ENCODE measurements around the gene NPPC. TPM values are rescaled to one million over a fixed set of nuclear protein-coding genes. Genes with fewer than 3 reads are reported as not detected.
"Not testable (repeated sequence)": the region's sequence is repeated elsewhere in the genome, so short reads cannot be mapped to it uniquely, and the experiment has no call there.

Gene NPPC
- total RNA-seq, 1 experiment from 2014 or later = not detected

GRCh38 chr2:231920795-231921194, 5.4 kb downstream of the NPPC start:
- no peak for DNase-seq (ENCODE audit: low read depth)

GRCh38 chr2:231920366-231920765, 5.8 kb downstream of the NPPC start:
- no peak for DNase-seq (ENCODE audit: low read depth)

GRCh38 chr2:231919341-231920035, 6.7 kb downstream of the NPPC start:
- DNase-seq (ENCODE audit: low read depth) = no peak

GRCh38 chr2:231918501-231919330, 7.5 kb downstream of the NPPC start:
- DNase-seq (ENCODE audit: low read depth) = no peak

- DNase-seq (ENCODE audit: low read depth) = peak; percentile 26
Observed at GRCh38 chr2:231917280-231918066, 8.7 kb downstream of the NPPC start.

GRCh38 chr2:231914077-231914690, 12.0 kb downstream of the NPPC start:
- DNase-seq (ENCODE audit: low read depth) = no peak

GRCh38 chr2:231911381-231911780, 14.8 kb downstream of the NPPC start:
- no peak for DNase-seq (ENCODE audit: low read depth)

- no peak for DNase-seq (ENCODE audit: low read depth)
Observed at GRCh38 chr2:231910771-231911170, 15.4 kb downstream of the NPPC start.

GRCh38 chr2:231910161-231910560, 16.0 kb downstream of the NPPC start:
- not testable (repeated sequence) for DNase-seq (ENCODE audit: low read depth)

GRCh38 chr2:231909631-231910030, 16.6 kb downstream of the NPPC start:
- DNase-seq (ENCODE audit: low read depth) = no peak

GRCh38 chr2:231908584-231908983, 17.6 kb downstream of the NPPC start:
- no peak for DNase-seq (ENCODE audit: low read depth)

- no peak for DNase-seq (ENCODE audit: low read depth)
Observed at GRCh38 chr2:231907765-231908164, 18.4 kb downstream of the NPPC start.

- DNase-seq (ENCODE audit: low read depth) = no peak
Observed at GRCh38 chr2:231905026-231905425, 21.2 kb downstream of the NPPC start.

GRCh38 chr2:231904161-231904611, 22.0 kb downstream of the NPPC start:
- DNase-seq (ENCODE audit: low read depth) = no peak

GRCh38 chr2:231902598-231902997, 23.6 kb downstream of the NPPC start:
- DNase-seq (ENCODE audit: low read depth) = no peak

- no peak for DNase-seq (ENCODE audit: low read depth)
Observed at GRCh38 chr2:231900972-231901371, 25.2 kb downstream of the NPPC start.

GRCh38 chr2:231900486-231900942, 25.7 kb downstream of the NPPC start:
- peak; percentile 67 for DNase-seq (ENCODE audit: low read depth)

GRCh38 chr2:231894566-231895380, 31.4 kb downstream of the NPPC start:
- no peak for DNase-seq (ENCODE audit: low read depth)

- DNase-seq (ENCODE audit: low read depth) = no peak
Observed at GRCh38 chr2:231891514-231891905, 34.7 kb downstream of the NPPC start.

- DNase-seq (ENCODE audit: low read depth) = no peak
Observed at GRCh38 chr2:231890896-231891513, 35.2 kb downstream of the NPPC start.

Data from M059J (cell line).